Mammary epithelial cell (primary cell): ENCODE results near the gene CD81.

ENCODE experiments used
- CTCF ChIP-seq, 2 donors: IDR thresholded peaks in 1 of 2; conservative IDR thresholded peaks in 1 of 2; 2 replicates each; pipeline ENCODE4 v1.5.1; 2011 to 2012; ENCODE audit warnings: inconsistent platforms in 2 of 2, low read length in 2 of 2, mild to moderate bottlenecking in 2 of 2, control low read depth in 1 of 2, low read depth in 1 of 2; ENCODE audit not compliant: insufficient read depth in 1 of 2; ENCODE audit errors: extremely low read depth in 1 of 2
- EZH2 ChIP-seq: IDR thresholded peaks from 2 replicates; pipeline ENCODE4 v1.6.1; 2012; ENCODE audit warnings: low read length, inconsistent platforms, borderline replicate concordance

DNA sequence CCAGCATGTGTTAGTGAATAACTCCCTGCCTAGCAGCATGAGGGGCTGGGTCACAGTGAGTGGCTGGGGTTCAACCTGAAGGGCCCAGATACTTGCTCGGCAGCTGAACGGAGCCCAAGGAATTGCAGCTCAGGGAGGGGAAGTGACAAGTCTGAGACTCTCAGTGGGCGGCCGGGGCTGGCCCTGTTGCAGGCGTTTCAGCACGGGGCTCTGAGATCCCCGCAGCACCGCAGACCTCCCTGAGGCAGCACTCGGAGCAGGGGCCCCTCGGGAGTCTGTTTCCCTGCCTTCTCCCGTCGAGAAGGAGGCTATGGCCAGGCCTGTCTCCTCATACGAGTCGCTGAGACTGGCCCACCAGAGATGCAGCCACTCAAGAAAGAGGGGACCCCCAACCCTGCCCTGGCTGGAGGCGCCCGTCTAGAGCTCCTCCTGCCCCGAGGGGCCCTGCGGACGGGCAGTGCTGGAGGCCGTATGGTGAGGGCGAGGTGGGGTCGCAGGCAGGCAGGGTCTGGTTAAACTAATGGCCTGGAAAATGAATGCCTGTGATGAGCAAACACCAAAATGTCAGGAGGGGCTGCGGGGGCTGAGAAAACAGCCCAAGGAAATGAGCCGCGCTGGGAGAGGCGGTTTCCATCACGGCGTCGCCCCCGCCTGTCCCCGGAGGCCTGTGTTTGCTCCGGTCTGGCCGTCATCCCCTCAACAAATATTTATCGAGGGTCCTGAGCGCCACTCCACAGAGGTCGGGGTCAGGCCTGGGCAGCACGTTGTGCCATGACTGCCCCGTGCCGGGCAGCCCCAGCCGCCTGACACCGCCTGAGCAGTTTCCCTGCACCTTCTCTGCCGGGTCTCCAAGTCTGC, 32.7 kb downstream of the CD81 start:
- TF ChIP-seq CTCF (conservative IDR thresholded peaks at IDR 0.05 in 1 of 2, IDR thresholded peaks at IDR 0.05 in 1 of 2; ENCODE audit: extremely low read depth in 1 of 2, insufficient read depth in 1 of 2, low read depth in 1 of 2, low read length in 2 of 2) (no peak), EZH2 (no peak)
